MM.1S (cell line): ENCODE measurements around the gene CACNA1C.

ENCODE experiments used
- EZH2 ChIP-seq: fragments of 300-600 bp; sonication (generic); optimal IDR thresholded peaks from 2 replicates; pipeline ENCODE3; 2017; ENCODE audit warnings: low read depth, mild to moderate bottlenecking, antibody characterized with exemption, low read length, mixed read lengths
- TF ChIP-seq, protein P1 (sequence below): fragments of 300-600 bp; sonication (generic); IDR thresholded peaks from 2 replicates; pipeline ENCODE4 v1.5.1; 2016; ENCODE audit warnings: antibody characterized with exemption, low read length, mixed read lengths

DNA sequence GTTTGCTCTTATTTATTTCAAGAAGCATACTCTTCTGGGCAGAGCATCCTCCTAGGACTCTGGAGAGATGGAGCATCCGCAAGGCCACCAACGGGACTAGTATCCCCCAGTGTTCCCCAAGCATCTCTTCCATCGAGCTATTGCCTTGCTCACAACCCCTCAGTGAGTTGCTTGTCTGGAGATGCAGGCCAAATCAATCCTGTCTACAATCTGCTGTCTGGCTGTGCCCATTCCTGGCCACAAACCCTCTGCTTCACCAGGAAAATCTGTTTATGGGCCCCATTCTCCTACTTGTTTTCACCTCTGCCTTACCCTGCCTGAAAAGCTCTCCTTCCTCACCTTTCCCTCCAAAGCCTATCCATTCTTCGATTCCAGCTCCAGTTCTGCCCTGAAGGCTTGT, 219.2 kb downstream of the CACNA1C start:
- TF ChIP-seq, protein P1, sequence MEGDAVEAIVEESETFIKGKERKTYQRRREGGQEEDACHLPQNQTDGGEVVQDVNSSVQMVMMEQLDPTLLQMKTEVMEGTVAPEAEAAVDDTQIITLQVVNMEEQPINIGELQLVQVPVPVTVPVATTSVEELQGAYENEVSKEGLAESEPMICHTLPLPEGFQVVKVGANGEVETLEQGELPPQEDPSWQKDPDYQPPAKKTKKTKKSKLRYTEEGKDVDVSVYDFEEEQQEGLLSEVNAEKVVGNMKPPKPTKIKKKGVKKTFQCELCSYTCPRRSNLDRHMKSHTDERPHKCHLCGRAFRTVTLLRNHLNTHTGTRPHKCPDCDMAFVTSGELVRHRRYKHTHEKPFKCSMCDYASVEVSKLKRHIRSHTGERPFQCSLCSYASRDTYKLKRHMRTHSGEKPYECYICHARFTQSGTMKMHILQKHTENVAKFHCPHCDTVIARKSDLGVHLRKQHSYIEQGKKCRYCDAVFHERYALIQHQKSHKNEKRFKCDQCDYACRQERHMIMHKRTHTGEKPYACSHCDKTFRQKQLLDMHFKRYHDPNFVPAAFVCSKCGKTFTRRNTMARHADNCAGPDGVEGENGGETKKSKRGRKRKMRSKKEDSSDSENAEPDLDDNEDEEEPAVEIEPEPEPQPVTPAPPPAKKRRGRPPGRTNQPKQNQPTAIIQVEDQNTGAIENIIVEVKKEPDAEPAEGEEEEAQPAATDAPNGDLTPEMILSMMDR, result no peak
- no peak for TF ChIP-seq EZH2
